OCI-LY1 (cell line): ENCODE results near the gene ZNF687.

Source experiments
- CTCF ChIP-seq: fragments of 200-600 bp; sonication (generic), shearing (Covaris generic); IDR thresholded peaks from 2 replicates; pipeline ENCODE4 v1.5.1; 2017; ENCODE audit warnings: mild to moderate bottlenecking, antibody characterized with exemption, low read length, moderate library complexity, mixed read lengths
- EZH2 ChIP-seq: fragments of 200-600 bp; sonication (generic), shearing (Covaris generic); IDR thresholded peaks from 2 replicates; pipeline ENCODE4 v1.8.0; 2017; ENCODE audit warnings: borderline replicate concordance, mixed run types, mild to moderate bottlenecking, antibody characterized with exemption, low read length, moderate library complexity, mixed read lengths

- TF ChIP-seq CTCF (peak; percentile 78), EZH2 (no peak)
These were observed 59.0 kb downstream of the ZNF687 start for GRCh38 chr1:151340870-151341754.
